SU-DHL-6 (cell line): ENCODE results near the gene CLCN7.

ENCODE experiments used
- EZH2phosphoT487 ChIP-seq: fragments of 200-600 bp; sonication (generic), shearing (Covaris generic); conservative IDR thresholded peaks from 2 replicates; pipeline ENCODE4 v1.6.1; 2018; ENCODE audit warnings: mild to moderate bottlenecking, antibody characterized with exemption, low read length, moderate library complexity, mixed read lengths
- TF ChIP-seq, protein P1 (sequence below): fragments of 200-600 bp; sonication (generic); IDR thresholded peaks from one replicate; pipeline ENCODE4 v1.5.1; 2017; ENCODE audit warnings: antibody characterized with exemption, mild to moderate bottlenecking, low read length, moderate library complexity; ENCODE audit not compliant: insufficient read depth, poor library complexity, severe bottlenecking

DNA sequence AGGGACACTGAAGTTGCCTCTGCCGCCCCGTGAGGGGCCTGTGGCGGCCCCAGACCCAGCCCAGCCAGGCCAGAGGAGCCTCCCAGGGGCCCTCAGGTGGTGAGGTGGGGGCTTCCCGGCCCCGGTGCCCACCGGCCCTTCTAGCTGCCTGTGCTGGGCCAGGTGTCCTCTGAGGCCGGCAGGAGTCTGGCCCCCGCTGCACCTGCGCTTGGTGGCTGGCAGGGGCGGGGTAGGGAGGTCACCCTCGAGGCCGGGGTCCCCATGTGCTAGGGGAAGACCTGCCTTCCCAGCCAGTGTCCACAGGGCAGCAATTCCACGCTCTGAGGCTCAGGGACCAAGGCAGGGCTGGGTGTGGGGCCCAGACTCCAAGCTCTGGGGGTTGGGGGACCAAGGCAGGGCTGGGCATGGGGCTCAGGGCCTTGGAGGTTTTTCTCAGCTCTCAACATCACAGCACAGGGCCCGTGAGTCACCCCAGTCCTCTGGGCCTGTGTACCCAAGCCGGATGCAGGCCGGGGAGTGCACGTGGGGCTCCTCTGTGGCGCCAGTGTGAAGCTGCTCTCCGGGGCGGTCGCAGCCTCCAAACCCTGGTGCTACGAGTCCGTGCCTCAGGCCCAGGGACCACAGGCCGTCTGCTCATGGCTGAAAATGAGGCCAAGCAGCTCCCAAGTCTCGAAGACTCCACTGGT, 29.2 kb downstream of the CLCN7 start:
- TF ChIP-seq, protein P1, sequence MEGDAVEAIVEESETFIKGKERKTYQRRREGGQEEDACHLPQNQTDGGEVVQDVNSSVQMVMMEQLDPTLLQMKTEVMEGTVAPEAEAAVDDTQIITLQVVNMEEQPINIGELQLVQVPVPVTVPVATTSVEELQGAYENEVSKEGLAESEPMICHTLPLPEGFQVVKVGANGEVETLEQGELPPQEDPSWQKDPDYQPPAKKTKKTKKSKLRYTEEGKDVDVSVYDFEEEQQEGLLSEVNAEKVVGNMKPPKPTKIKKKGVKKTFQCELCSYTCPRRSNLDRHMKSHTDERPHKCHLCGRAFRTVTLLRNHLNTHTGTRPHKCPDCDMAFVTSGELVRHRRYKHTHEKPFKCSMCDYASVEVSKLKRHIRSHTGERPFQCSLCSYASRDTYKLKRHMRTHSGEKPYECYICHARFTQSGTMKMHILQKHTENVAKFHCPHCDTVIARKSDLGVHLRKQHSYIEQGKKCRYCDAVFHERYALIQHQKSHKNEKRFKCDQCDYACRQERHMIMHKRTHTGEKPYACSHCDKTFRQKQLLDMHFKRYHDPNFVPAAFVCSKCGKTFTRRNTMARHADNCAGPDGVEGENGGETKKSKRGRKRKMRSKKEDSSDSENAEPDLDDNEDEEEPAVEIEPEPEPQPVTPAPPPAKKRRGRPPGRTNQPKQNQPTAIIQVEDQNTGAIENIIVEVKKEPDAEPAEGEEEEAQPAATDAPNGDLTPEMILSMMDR, result no peak
- no peak for TF ChIP-seq EZH2phosphoT487
